GM12873 (cell line): ENCODE results near the gene ERICH6.

ENCODE experiments used
- CTCF ChIP-seq: IDR thresholded peaks from 2 replicates; pipeline ENCODE4 v1.5.1; 2012; ENCODE audit warnings: low read depth, mild to moderate bottlenecking, moderate library complexity, low read length, control low read depth; ENCODE audit not compliant: insufficient read depth; ENCODE audit errors: missing control alignments

Gene ERICH6

GRCh38 chr3:150703756-150704344 lies at the start of gene ERICH6:
Gene ERICH6 (minus strand): TSS chr3:150703920. CDS start chr3:150703898, 22 bp downstream.
- TF ChIP-seq CTCF = peak; percentile 6

GRCh38 chr3:150751781-150752263 lies 48.1 kb upstream of the ERICH6 start:
- no peak for TF ChIP-seq CTCF

GRCh38 chr3:150749255-150749654 lies 45.5 kb upstream of the ERICH6 start:
- TF ChIP-seq CTCF = no peak

GRCh38 chr3:150748684-150749047 lies 44.9 kb upstream of the ERICH6 start:
- no peak for TF ChIP-seq CTCF

GRCh38 chr3:150747886-150748683 lies 44.4 kb upstream of the ERICH6 start:
- no peak for TF ChIP-seq CTCF

- no peak for TF ChIP-seq CTCF
These were observed 43.3 kb upstream of the ERICH6 start for GRCh38 chr3:150746791-150747590.

- TF ChIP-seq CTCF = no peak
These were observed 42.1 kb upstream of the ERICH6 start for GRCh38 chr3:150745832-150746231.
